Rectal smooth muscle tissue (tissue), 1 donor: ENCODE data around the gene PC.
"Not testable (repeated sequence)": the region's sequence is repeated elsewhere in the genome, so short reads cannot be mapped to it uniquely, and the experiment has no call there.

ENCODE experiments used
- H3K27ac ChIP-seq: one replicate; pipeline ENCODE4 v1.7.0; 2013; ENCODE audit warnings: low read depth, low read length, inconsistent platforms
- H3K27me3 ChIP-seq: one replicate; pipeline ENCODE4 v1.7.0; 2013; ENCODE audit warnings: low read length; ENCODE audit not compliant: control insufficient read depth, insufficient read depth
- H3K36me3 ChIP-seq: one replicate; pipeline ENCODE4 v1.7.0; 2013; ENCODE audit warnings: low read length; ENCODE audit not compliant: control insufficient read depth, insufficient read depth
- H3K4me1 ChIP-seq: one replicate; pipeline ENCODE4 v1.7.0; 2013; ENCODE audit warnings: low read length; ENCODE audit not compliant: control insufficient read depth, insufficient read depth
- H3K4me3 ChIP-seq: one replicate; pipeline ENCODE4 v1.7.0; 2013; ENCODE audit warnings: low read length
- H3K9ac ChIP-seq: one replicate; pipeline ENCODE4 v1.7.0; 2013; ENCODE audit warnings: low read length

The PC gene

GRCh38 chr11:66989360-66989759 is 31.2 kb upstream of the PC start:
- not testable (repeated sequence) for H3K9ac ChIP-seq, H3K27me3 ChIP-seq, H3K4me1 ChIP-seq, H3K27ac ChIP-seq, H3K4me3 ChIP-seq, H3K36me3 ChIP-seq

GRCh38 chr11:66988741-66989140 is 30.6 kb upstream of the PC start:
- not testable (repeated sequence) for H3K4me3 ChIP-seq, H3K9ac ChIP-seq, H3K27ac ChIP-seq, H3K36me3 ChIP-seq, H3K4me1 ChIP-seq, H3K27me3 ChIP-seq

GRCh38 chr11:66987924-66988637 is 29.9 kb upstream of the PC start:
- Histone ChIP-seq H3K4me1 (no peaks in the 10 kb centered on the region), H3K27ac (no peak overlapping the region), H3K27me3 (no peaks in the 10 kb centered on the region), H3K9ac (no peak overlapping the region), H3K4me3 (no peak overlapping the region), H3K36me3 (no peaks in the 10 kb centered on the region)

GRCh38 chr11:66987158-66987620 is 29.0 kb upstream of the PC start:
- H3K27me3 ChIP-seq: no peaks in the 10 kb centered on the region
- no peaks in the 10 kb centered on the region for H3K4me1 ChIP-seq
- no peak overlapping the region for H3K27ac ChIP-seq
- H3K4me3 ChIP-seq: no peak overlapping the region
- no peak overlapping the region for H3K9ac ChIP-seq
- H3K36me3 ChIP-seq: no peaks in the 10 kb centered on the region

GRCh38 chr11:66986178-66986545 is 28.0 kb upstream of the PC start:
- Histone ChIP-seq H3K36me3 (no peaks in the 10 kb centered on the region), H3K4me3 (no peak overlapping the region), H3K9ac (no peak overlapping the region), H3K4me1 (no peaks in the 10 kb centered on the region), H3K27me3 (no peaks in the 10 kb centered on the region), H3K27ac (no peak overlapping the region)

GRCh38 chr11:66985508-66986177 is 27.5 kb upstream of the PC start:
- no peak overlapping the region for H3K9ac ChIP-seq
- no peaks in the 10 kb centered on the region for H3K4me1 ChIP-seq
- H3K4me3 ChIP-seq: no peak overlapping the region
- H3K36me3 ChIP-seq: no peaks in the 10 kb centered on the region
- H3K27ac ChIP-seq: no peak overlapping the region
- no peaks in the 10 kb centered on the region for H3K27me3 ChIP-seq

- Histone ChIP-seq H3K36me3 (no peaks in the 10 kb centered on the region), H3K9ac (no peak overlapping the region), H3K27ac (no peak overlapping the region), H3K27me3 (no peaks in the 10 kb centered on the region), H3K4me3 (no peak overlapping the region), H3K4me1 (no peaks in the 10 kb centered on the region)
Observed at GRCh38 chr11:66983275-66983924, 25.2 kb upstream of the PC start.

- Histone ChIP-seq H3K27me3 (no peaks in the 10 kb centered on the region), H3K4me1 (no peaks in the 10 kb centered on the region), H3K9ac (no peak overlapping the region), H3K27ac (no peak overlapping the region), H3K36me3 (no peaks in the 10 kb centered on the region), H3K4me3 (no peak overlapping the region)
Observed at GRCh38 chr11:66981976-66982578, 23.9 kb upstream of the PC start.

GRCh38 chr11:66979336-66979980 is 21.3 kb upstream of the PC start:
- no peak overlapping the region for H3K9ac ChIP-seq
- no peak overlapping the region for H3K27ac ChIP-seq
- no peak overlapping the region for H3K4me3 ChIP-seq
- no peaks in the 10 kb centered on the region for H3K36me3 ChIP-seq
- H3K27me3 ChIP-seq: no peaks in the 10 kb centered on the region
- no peaks in the 10 kb centered on the region for H3K4me1 ChIP-seq

- H3K9ac ChIP-seq: no peak overlapping the region
- no peaks in the 10 kb centered on the region for H3K36me3 ChIP-seq
- no peak overlapping the region for H3K27ac ChIP-seq
- no peaks in the 10 kb centered on the region for H3K27me3 ChIP-seq
- no peak overlapping the region for H3K4me3 ChIP-seq
- no peaks in the 10 kb centered on the region for H3K4me1 ChIP-seq
Observed at GRCh38 chr11:66978717-66979116, 20.5 kb upstream of the PC start.

GRCh38 chr11:66978229-66978628 is 20.0 kb upstream of the PC start:
- Histone ChIP-seq H3K4me1 (no peaks in the 10 kb centered on the region), H3K4me3 (no peak overlapping the region), H3K27me3 (no peaks in the 10 kb centered on the region), H3K27ac (no peak overlapping the region), H3K36me3 (no peaks in the 10 kb centered on the region), H3K9ac (no peak overlapping the region)

GRCh38 chr11:66976925-66977324 is 18.7 kb upstream of the PC start:
- no peak overlapping the region for H3K9ac ChIP-seq
- H3K4me1 ChIP-seq: no peaks in the 10 kb centered on the region
- no peaks in the 10 kb centered on the region for H3K27me3 ChIP-seq
- no peak overlapping the region for H3K4me3 ChIP-seq
- no peak overlapping the region for H3K27ac ChIP-seq
- no peaks in the 10 kb centered on the region for H3K36me3 ChIP-seq
